Prostate gland (tissue), 2 donors: ENCODE measurements around the gene GPR108.

Source experiments
- POLR2A ChIP-seq: fragments of 450-650 bp; IDR thresholded peaks from one replicate; pipeline ENCODE4 v1.6.1; 2016; ENCODE audit warnings: antibody characterized with exemption, mild to moderate bottlenecking
- TF ChIP-seq, protein P1 (sequence below), 4 experiments: fragments of 200-600 bp in 2 of 4; fragments of 450-650 bp in 2 of 4; sonication (generic) in 2 of 4; IDR thresholded peaks; 1 replicate in 3 of 4; 2 replicates in 1 of 4; pipeline ENCODE4 v1.5.1; 2016 to 2019; ENCODE audit warnings: antibody characterized with exemption in 4 of 4, mild to moderate bottlenecking in 2 of 4, moderate library complexity in 2 of 4

DNA sequence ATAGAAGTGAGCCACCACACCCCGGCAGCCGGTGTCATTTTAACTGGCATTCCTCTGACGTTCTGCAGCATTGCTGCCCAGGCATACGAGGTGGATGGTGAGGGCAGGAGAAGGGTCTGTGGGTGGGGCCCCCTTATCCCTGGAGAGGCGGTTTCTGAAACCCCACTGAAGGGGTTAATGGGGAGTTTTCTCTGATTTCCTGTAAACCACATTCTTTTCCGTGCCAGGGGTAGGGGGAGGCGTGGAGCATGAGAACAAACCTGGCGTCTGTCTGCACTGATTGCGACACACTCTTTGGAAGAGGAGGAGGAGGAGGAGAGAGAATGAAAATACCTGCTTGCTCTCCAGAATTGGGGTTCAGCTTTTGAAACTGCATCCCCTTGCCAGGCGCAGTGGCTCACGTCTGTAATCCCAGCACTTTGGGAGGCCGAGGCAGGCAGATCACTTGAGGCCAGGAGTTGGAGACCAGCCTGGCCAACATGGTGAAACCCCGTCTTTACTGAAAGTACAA lies 14.2 kb downstream of the GPR108 start:
- TF ChIP-seq, protein P1, sequence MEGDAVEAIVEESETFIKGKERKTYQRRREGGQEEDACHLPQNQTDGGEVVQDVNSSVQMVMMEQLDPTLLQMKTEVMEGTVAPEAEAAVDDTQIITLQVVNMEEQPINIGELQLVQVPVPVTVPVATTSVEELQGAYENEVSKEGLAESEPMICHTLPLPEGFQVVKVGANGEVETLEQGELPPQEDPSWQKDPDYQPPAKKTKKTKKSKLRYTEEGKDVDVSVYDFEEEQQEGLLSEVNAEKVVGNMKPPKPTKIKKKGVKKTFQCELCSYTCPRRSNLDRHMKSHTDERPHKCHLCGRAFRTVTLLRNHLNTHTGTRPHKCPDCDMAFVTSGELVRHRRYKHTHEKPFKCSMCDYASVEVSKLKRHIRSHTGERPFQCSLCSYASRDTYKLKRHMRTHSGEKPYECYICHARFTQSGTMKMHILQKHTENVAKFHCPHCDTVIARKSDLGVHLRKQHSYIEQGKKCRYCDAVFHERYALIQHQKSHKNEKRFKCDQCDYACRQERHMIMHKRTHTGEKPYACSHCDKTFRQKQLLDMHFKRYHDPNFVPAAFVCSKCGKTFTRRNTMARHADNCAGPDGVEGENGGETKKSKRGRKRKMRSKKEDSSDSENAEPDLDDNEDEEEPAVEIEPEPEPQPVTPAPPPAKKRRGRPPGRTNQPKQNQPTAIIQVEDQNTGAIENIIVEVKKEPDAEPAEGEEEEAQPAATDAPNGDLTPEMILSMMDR (IDR thresholded peaks at IDR 0.05): no peak
- peak; percentile 15 for TF ChIP-seq POLR2A
